Activated CD8-positive, alpha-beta T cell treated with anti-CD3 and anti-CD28 coated beads for 36 hours (primary cell): ENCODE results near the gene ADGRD2. TPM values are rescaled to one million over a fixed set of nuclear protein-coding genes. Genes with fewer than 3 reads are reported as not detected.

Experiments
- ATAC-seq: fragments of 200-7000 bp; cut with Tn5 transposase; one replicate; pipeline ENCODE4 v1.10.0; 2021; ENCODE audit warnings: mild to moderate bottlenecking, moderate library complexity
- CTCF ChIA-PET: fragments of 350-600 bp; sonication (Branson Sonifier 250); formaldehyde crosslinking; loops from one replicate; lab custom pipeline; 2021; ENCODE audit warnings: antibody characterized with exemption; lab: Charles Lee
- POLR2A ChIA-PET: fragments of 350-600 bp; sonication (Branson Sonifier 250); formaldehyde crosslinking; loops from one replicate; lab custom pipeline; 2021; ENCODE audit warnings: antibody characterized with exemption; lab: Charles Lee
- DNase-seq: peaks from one replicate; pipeline ENCODE4 v3.0.0-alpha.2; 2020
- H3K27ac Mint-ChIP-seq: one replicate; pipeline ENCODE4 v1.8.0; 2021; ENCODE audit warnings: mild to moderate bottlenecking, mixed read lengths
- H3K27me3 Mint-ChIP-seq: one replicate; pipeline ENCODE4 v1.8.0; 2021; ENCODE audit warnings: mixed read lengths
- H3K36me3 Mint-ChIP-seq: one replicate; pipeline ENCODE4 v1.8.0; 2021; ENCODE audit warnings: low read depth, mixed read lengths
- H3K4me1 Mint-ChIP-seq: one replicate; pipeline ENCODE4 v1.8.0; 2021; ENCODE audit warnings: low read depth, mixed read lengths
- H3K4me3 Mint-ChIP-seq: one replicate; pipeline ENCODE4 v1.8.0; 2021; ENCODE audit warnings: mild to moderate bottlenecking, moderate library complexity, mixed read lengths
- H3K9me3 Mint-ChIP-seq: one replicate; pipeline ENCODE4 v1.8.0; 2021; ENCODE audit warnings: mixed read lengths
- intact Hi-C: fragments of 100-400 bp; cut with micrococcal nuclease; formaldehyde crosslinking; loops from one replicate; pipeline ENCODE4 v1.10.0; 2022
- total RNA-seq, 2 experiments: library from RNA; stranded (reverse); gene quantifications; one replicate each; pipeline ENCODE4 v1.2.3, GENCODE V29; 2021
- TF ChIP-seq, protein P1 (sequence below): fragments of 200-600 bp; IDR thresholded peaks from one replicate; pipeline ENCODE4 v1.8.0; 2022; ENCODE audit warnings: antibody characterized with exemption, mild to moderate bottlenecking

Gene ADGRD2
- total RNA-seq, 2 experiments from 2014 or later, result not detected

DNA sequence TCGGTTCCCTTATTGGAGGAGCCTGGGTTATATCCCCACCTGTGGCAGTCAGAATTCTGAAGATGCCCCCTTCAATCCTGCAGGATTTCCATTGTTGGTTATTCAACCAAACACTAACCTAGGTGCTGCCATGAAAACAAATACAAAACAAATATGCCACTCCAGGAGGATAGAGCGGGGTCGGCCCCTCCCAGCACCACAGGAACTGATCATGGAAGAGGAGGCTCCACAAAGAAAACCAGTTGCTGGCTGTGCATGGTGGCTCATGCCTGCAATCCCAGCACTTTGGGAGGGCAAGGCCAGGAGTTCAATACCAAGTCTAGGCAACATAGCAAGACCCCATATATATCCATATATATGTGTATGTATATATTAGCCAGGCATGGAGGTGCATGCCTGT, 13.2 kb upstream of the ADGRD2 start:
- Mint-ChIP-seq H3K27me3 (peaks cover 14% of the 10 kb centered on the region), H3K9me3 (no peaks in the 10 kb centered on the region), H3K4me1 (no peaks in the 10 kb centered on the region), H3K36me3 (no peaks in the 10 kb centered on the region), H3K27ac (no peak overlapping the region), H3K4me3 (no peak overlapping the region)
- TF ChIP-seq, protein P1, sequence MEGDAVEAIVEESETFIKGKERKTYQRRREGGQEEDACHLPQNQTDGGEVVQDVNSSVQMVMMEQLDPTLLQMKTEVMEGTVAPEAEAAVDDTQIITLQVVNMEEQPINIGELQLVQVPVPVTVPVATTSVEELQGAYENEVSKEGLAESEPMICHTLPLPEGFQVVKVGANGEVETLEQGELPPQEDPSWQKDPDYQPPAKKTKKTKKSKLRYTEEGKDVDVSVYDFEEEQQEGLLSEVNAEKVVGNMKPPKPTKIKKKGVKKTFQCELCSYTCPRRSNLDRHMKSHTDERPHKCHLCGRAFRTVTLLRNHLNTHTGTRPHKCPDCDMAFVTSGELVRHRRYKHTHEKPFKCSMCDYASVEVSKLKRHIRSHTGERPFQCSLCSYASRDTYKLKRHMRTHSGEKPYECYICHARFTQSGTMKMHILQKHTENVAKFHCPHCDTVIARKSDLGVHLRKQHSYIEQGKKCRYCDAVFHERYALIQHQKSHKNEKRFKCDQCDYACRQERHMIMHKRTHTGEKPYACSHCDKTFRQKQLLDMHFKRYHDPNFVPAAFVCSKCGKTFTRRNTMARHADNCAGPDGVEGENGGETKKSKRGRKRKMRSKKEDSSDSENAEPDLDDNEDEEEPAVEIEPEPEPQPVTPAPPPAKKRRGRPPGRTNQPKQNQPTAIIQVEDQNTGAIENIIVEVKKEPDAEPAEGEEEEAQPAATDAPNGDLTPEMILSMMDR, result no peak
- ATAC-seq (no peak), DNase-seq (no peak)
- ChIA-PET POLR2A (no interaction called here), CTCF (no interaction called here)
- intact Hi-C loops, result no loop called here

DNA sequence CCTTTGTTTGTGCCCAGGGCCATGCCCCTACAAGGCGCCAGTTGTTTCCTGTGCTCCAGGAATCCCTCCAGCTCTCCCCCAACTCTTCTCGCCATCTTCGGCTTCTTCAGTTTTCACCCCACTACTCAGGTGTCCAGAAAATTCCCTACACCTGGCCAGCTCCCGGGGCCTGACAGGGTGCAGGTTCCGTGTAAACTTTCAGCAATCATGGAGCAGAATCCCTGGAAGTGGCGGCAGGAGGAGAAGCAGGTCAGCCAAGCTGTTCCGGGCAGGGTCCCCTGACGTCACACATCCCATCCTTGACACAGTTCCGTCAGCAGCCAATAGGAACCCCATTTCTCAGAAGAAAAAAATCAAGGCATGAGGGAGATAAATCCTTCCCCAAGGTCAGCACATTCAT, 12.2 kb upstream of the ADGRD2 start:
- Mint-ChIP-seq H3K27me3 (peaks cover 17% of the 10 kb centered on the region), H3K4me1 (no peaks in the 10 kb centered on the region), H3K27ac (no peak overlapping the region), H3K9me3 (no peaks in the 10 kb centered on the region), H3K36me3 (no peaks in the 10 kb centered on the region), H3K4me3 (no peak overlapping the region)
- intact Hi-C loops, result no loop called here
- ATAC-seq (no peak), DNase-seq (no peak)
- TF ChIP-seq, protein P1, result no peak
- POLR2A ChIA-PET, result no interaction called here
- CTCF ChIA-PET, result no interaction called here

DNA sequence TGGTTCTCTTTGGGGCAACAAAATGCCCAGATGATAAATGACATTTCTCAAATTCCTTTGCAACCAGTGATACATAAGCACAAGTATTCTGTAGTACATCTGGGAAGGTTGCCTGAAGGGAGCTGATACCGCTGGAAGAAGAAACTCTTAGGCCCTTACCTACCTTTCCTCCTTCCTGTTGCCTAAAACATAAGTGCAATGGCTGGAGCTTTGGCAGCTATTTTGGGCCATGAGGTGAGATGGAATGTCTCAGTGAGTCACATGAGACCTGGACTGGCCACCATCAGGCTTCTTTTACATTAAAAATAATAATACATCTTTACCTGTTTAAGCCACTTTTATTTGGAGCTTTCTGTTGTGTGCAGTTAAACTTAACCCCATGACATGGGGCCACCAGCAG, 11.2 kb upstream of the ADGRD2 start:
- Mint-ChIP-seq H3K27ac (no peak overlapping the region), H3K9me3 (no peaks in the 10 kb centered on the region), H3K4me3 (no peak overlapping the region), H3K36me3 (no peaks in the 10 kb centered on the region), H3K4me1 (no peaks in the 10 kb centered on the region), H3K27me3 (peaks cover 17% of the 10 kb centered on the region)
- ChIA-PET CTCF (interaction anchor here (1.1 to 1.4 kb wide), 2 partner anchors 29 to 98 kb away, joined by 3 to 4 read pairs; no protein-coding TSS in a partner anchor), POLR2A (interaction anchor here (0.6 kb wide), 1 partner anchor 756 kb away, joined by 3 read pairs; no protein-coding TSS in a partner anchor)
- DNase-seq (no peak), ATAC-seq (no peak)
- TF ChIP-seq, protein P1, result no peak
- intact Hi-C loops, result no loop called here

DNA sequence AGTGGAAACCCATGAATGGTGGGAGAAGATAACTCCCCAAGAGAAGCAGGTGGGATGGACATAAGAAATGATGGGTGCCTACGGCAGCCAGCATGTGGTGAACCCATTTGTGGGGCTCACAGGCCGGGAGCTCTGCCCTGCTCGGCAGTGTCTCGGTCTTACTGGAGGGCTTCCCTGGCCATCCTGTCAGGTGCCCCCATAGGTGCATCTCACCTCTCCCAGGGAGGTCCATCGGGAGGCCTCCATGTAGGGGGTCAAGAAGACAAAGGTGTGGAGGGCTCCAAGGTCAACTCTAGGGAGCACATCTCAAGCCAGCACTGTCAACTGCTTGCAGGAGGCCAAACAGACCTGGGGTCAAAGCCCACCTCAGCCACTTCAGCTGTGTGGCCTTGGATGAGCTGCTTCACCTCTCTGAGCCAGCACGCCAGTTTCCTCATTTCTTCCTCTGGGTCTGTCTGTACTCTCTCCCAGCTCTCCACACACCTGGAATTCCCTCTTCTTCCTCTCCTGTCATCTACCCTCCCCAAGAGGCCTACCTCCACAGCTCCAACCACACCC, 10.5 kb upstream of the ADGRD2 start:
- CTCF ChIA-PET, result interaction anchor here (1.1 to 1.4 kb wide), 2 partner anchors 30 to 97 kb away, joined by 3 to 4 read pairs; no protein-coding TSS in a partner anchor
- H3K36me3 Mint-ChIP-seq, result no peaks in the 10 kb centered on the region
- POLR2A ChIA-PET, result interaction anchor here (0.6 kb wide), 1 partner anchor 757 kb away, joined by 3 read pairs; no protein-coding TSS in a partner anchor
- TF ChIP-seq, protein P1, result no peak
- no peak overlapping the region for H3K4me3 Mint-ChIP-seq
- intact Hi-C loops, result no loop called here
- ATAC-seq, result no peak
- DNase-seq, result no peak
- no peak overlapping the region for H3K27ac Mint-ChIP-seq
- H3K27me3 Mint-ChIP-seq, result peaks cover 19% of the 10 kb centered on the region
- no peaks in the 10 kb centered on the region for H3K9me3 Mint-ChIP-seq
- H3K4me1 Mint-ChIP-seq, result no peaks in the 10 kb centered on the region

DNA sequence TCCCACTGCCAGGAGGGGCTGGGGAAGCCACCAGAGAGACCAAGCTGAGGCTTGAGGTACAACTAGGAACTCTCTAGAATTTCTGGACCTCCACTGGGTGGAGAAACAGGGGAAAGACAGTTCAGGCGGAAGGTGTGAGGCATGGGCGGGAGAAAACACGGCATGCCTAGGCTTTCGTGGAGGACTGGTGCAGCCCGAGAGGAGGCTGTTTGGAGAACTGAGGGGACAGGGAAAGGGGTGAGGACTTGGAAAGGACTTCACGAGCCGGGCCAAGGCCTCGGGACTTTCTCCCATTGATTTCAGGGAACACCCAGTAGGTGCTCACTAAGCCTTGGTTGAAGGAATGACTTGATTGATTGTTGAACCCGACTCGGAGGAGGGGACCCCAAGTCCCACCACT, 9.5 kb upstream of the ADGRD2 start:
- intact Hi-C loops, result no loop called here
- Mint-ChIP-seq H3K4me1 (no peaks in the 10 kb centered on the region), H3K9me3 (no peaks in the 10 kb centered on the region), H3K4me3 (no peak overlapping the region), H3K27me3 (peaks cover 19% of the 10 kb centered on the region), H3K27ac (no peak overlapping the region), H3K36me3 (no peaks in the 10 kb centered on the region)
- DNase-seq, result no peak
- no peak for ATAC-seq
- TF ChIP-seq, protein P1, result no peak
- CTCF ChIA-PET, result no interaction called here
- POLR2A ChIA-PET, result no interaction called here
